ENCODE measurements around the gene UGT3A1.
"Not testable (repeated sequence)": the region's sequence is repeated elsewhere in the genome, so short reads cannot be mapped to it uniquely, and the experiment has no call there.

UGT3A1 gene

DNA sequence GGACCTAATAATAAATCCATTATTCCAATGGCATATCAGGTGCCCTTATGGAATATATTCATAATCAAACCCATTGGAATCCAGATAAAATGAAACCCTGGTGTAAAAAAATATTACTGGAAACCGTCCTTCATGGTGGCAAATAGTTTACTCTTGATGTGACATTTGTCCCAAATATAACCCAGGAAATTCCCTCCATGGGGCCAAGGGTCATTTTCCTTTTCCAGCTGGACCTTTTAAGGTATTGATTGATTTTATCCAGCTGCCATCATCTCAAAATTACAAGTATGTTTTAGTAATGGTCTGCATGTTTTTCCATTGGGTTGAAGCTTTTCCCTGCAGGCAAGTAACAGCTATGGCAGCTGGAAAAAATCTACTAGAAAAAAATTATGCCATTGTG lies 8.4 kb upstream of the UGT3A1 start:
- no peaks in the 10 kb centered on the region for H3K9me3 ChIP-seq (ENCODE audit: control insufficient read depth in 5 of 5, low read length in 5 of 5)

GRCh38 chr5:35996076-35996475 lies 4.9 kb upstream of the UGT3A1 start:
- no peak overlapping the region for H3K27ac ChIP-seq (ENCODE audit: low read depth, low read length)
- H3K4me3 ChIP-seq (ENCODE audit: low read depth in 1 of 5, low read length in 5 of 5), result no peak overlapping the region
- no peak overlapping the region for H3K9ac ChIP-seq (ENCODE audit: low read length in 5 of 5)
- peaks cover 0 to 6% (median 4%) of the 10 kb centered on the region in 5 donors for H3K27me3 ChIP-seq (ENCODE audit: control insufficient read depth in 5 of 5, insufficient read depth in 4 of 5, low read length in 5 of 5)
- no peaks in the 10 kb centered on the region for H3K9me3 ChIP-seq (ENCODE audit: control insufficient read depth in 5 of 5, low read length in 5 of 5)
- no peaks in the 10 kb centered on the region for H3K4me1 ChIP-seq (ENCODE audit: control insufficient read depth in 5 of 5, insufficient read depth in 5 of 5, low read length in 5 of 5)
- no peaks in the 10 kb centered on the region for H3K36me3 ChIP-seq (ENCODE audit: control insufficient read depth in 5 of 5, insufficient read depth in 5 of 5, low read length in 5 of 5)

More for the DNA sequence above, 8.4 kb upstream of the UGT3A1 start:
- no peaks in the 10 kb centered on the region for H3K4me1 ChIP-seq (ENCODE audit: control insufficient read depth in 5 of 5, insufficient read depth in 5 of 5, low read length in 5 of 5)
- no peak overlapping the region for H3K27ac ChIP-seq (ENCODE audit: low read depth, low read length)
- no peak overlapping the region for H3K4me3 ChIP-seq (ENCODE audit: low read depth in 1 of 5, low read length in 5 of 5)
- H3K9ac ChIP-seq (ENCODE audit: low read length in 5 of 5), result no peak overlapping the region
- no peaks in the 10 kb centered on the region for H3K36me3 ChIP-seq (ENCODE audit: control insufficient read depth in 5 of 5, insufficient read depth in 5 of 5, low read length in 5 of 5)
- H3K27me3 ChIP-seq (ENCODE audit: control insufficient read depth in 5 of 5, insufficient read depth in 4 of 5, low read length in 5 of 5), result no peaks in the 10 kb centered on the region

GRCh38 chr5:35990520-35990919 lies 670 bp downstream of the UGT3A1 start:
- H3K4me1 ChIP-seq (ENCODE audit: control insufficient read depth in 5 of 5, insufficient read depth in 5 of 5, low read length in 5 of 5), result no peaks in the 10 kb centered on the region
- H3K27ac ChIP-seq (ENCODE audit: low read depth, low read length), result no peak overlapping the region
- no peak overlapping the region for H3K4me3 ChIP-seq (ENCODE audit: low read depth in 1 of 5, low read length in 5 of 5)
- H3K36me3 ChIP-seq (ENCODE audit: control insufficient read depth in 5 of 5, insufficient read depth in 5 of 5, low read length in 5 of 5), result no peaks in the 10 kb centered on the region
- H3K9ac ChIP-seq (ENCODE audit: low read length in 5 of 5), result no peak overlapping the region
- H3K9me3 ChIP-seq (ENCODE audit: control insufficient read depth in 5 of 5, low read length in 5 of 5), result peaks cover 0 to 2% (median 0%) of the 10 kb centered on the region in 5 donors
- H3K27me3 ChIP-seq (ENCODE audit: control insufficient read depth in 5 of 5, insufficient read depth in 4 of 5, low read length in 5 of 5), result peaks cover 0 to 13% (median 6%) of the 10 kb centered on the region in 5 donors

DNA sequence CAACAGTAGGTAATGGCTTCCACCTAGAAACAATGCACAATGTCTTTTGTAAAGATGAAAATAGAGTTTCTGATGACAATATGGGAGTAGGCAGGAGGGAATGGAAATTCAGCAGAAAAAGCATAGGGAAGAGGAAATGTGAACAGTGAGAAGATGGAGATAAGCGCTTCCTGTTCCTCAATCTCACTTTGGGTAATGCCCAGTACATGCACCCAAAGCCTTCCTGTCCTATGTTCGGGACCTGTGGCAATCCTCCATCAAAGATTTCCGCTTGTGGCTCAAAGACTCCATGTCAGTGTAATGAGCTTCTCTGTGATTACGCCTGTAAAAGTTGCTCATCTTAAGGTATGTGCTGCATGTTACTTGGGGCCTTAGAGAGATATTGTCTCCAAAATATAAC lies 2.7 kb downstream of the UGT3A1 start:
- no peaks in the 10 kb centered on the region for H3K4me1 ChIP-seq (ENCODE audit: control insufficient read depth in 5 of 5, insufficient read depth in 5 of 5, low read length in 5 of 5)
- no peaks in the 10 kb centered on the region for H3K36me3 ChIP-seq (ENCODE audit: control insufficient read depth in 5 of 5, insufficient read depth in 5 of 5, low read length in 5 of 5)
- no peak overlapping the region for H3K9ac ChIP-seq (ENCODE audit: low read length in 5 of 5)
- H3K9me3 ChIP-seq (ENCODE audit: control insufficient read depth in 5 of 5, low read length in 5 of 5), result peaks cover 0 to 2% (median 0%) of the 10 kb centered on the region in 5 donors
- no peak overlapping the region for H3K4me3 ChIP-seq (ENCODE audit: low read depth in 1 of 5, low read length in 5 of 5)
- no peak overlapping the region for H3K27ac ChIP-seq (ENCODE audit: low read depth, low read length)
- H3K27me3 ChIP-seq (ENCODE audit: control insufficient read depth in 5 of 5, insufficient read depth in 4 of 5, low read length in 5 of 5), result peaks cover 0 to 13% (median 6%) of the 10 kb centered on the region in 5 donors

- H3K27ac ChIP-seq (ENCODE audit: low read depth, low read length), result no peak overlapping the region
- peaks cover 0 to 13% (median 6%) of the 10 kb centered on the region in 5 donors for H3K27me3 ChIP-seq (ENCODE audit: control insufficient read depth in 5 of 5, insufficient read depth in 4 of 5, low read length in 5 of 5)
- no peaks in the 10 kb centered on the region for H3K36me3 ChIP-seq (ENCODE audit: control insufficient read depth in 5 of 5, insufficient read depth in 5 of 5, low read length in 5 of 5)
These were observed 3.4 kb downstream of the UGT3A1 start for GRCh38 chr5:35987776-35988175.

GRCh38 chr5:35979715-35980114 lies 11.5 kb downstream of the UGT3A1 start:
- peaks cover 0 to 8% (median 0%) of the 10 kb centered on the region in 5 donors for H3K9me3 ChIP-seq (ENCODE audit: control insufficient read depth in 5 of 5, low read length in 5 of 5)
- no peak overlapping the region for H3K27ac ChIP-seq (ENCODE audit: low read depth, low read length)
- H3K27me3 ChIP-seq (ENCODE audit: control insufficient read depth in 5 of 5, insufficient read depth in 4 of 5, low read length in 5 of 5), result no peaks in the 10 kb centered on the region
- H3K4me1 ChIP-seq (ENCODE audit: control insufficient read depth in 5 of 5, insufficient read depth in 5 of 5, low read length in 5 of 5), result no peaks in the 10 kb centered on the region
- H3K9ac ChIP-seq (ENCODE audit: low read length in 5 of 5), result no peak overlapping the region
- no peak overlapping the region for H3K4me3 ChIP-seq (ENCODE audit: low read depth in 1 of 5, low read length in 5 of 5)
- H3K36me3 ChIP-seq (ENCODE audit: control insufficient read depth in 5 of 5, insufficient read depth in 5 of 5, low read length in 5 of 5), result no peaks in the 10 kb centered on the region

More at GRCh38 chr5:35987776-35988175, 3.4 kb downstream of the UGT3A1 start:
- Histone ChIP-seq H3K9me3 (ENCODE audit: control insufficient read depth in 5 of 5, low read length in 5 of 5) (peaks cover 0 to 2% (median 0%) of the 10 kb centered on the region in 5 donors), H3K9ac (ENCODE audit: low read length in 5 of 5) (no peak overlapping the region), H3K4me1 (ENCODE audit: control insufficient read depth in 5 of 5, insufficient read depth in 5 of 5, low read length in 5 of 5) (no peaks in the 10 kb centered on the region), H3K4me3 (ENCODE audit: low read depth in 1 of 5, low read length in 5 of 5) (no peak overlapping the region)

DNA sequence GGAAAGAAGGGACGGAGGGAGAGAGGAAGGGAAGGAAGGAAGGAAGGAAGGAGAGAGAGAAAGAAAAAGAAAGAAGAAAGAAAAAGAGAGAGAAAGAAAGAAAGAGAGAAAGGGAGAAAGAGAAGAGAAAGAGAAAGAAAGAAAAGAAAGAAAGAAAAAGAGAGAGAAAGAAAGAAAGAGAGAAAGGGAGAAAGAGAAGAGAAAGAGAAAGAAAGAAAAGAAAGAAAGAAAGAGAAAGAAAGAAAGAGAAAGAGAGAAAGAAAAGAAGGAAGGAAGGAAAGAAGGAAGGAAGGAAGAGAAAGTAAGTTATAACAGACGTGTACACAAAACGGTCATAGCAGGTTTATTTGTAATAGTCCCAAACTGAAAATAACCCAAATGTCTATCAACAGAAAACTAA lies 14.3 kb downstream of the UGT3A1 start:
- not testable (repeated sequence) for H3K36me3 ChIP-seq (ENCODE audit: control insufficient read depth in 5 of 5, insufficient read depth in 5 of 5, low read length in 5 of 5); H3K4me3 ChIP-seq (ENCODE audit: low read depth in 1 of 5, low read length in 5 of 5)

GRCh38 chr5:35974570-35974969 lies 16.6 kb downstream of the UGT3A1 start:
- H3K27me3 ChIP-seq (ENCODE audit: control insufficient read depth in 5 of 5, insufficient read depth in 4 of 5, low read length in 5 of 5), result no peaks in the 10 kb centered on the region
- H3K4me3 ChIP-seq (ENCODE audit: low read depth in 1 of 5, low read length in 5 of 5), result no peak overlapping the region
- H3K9me3 ChIP-seq (ENCODE audit: control insufficient read depth in 5 of 5, low read length in 5 of 5), result no peaks in the 10 kb centered on the region
- no peak overlapping the region for H3K9ac ChIP-seq (ENCODE audit: low read length in 5 of 5)
- no peaks in the 10 kb centered on the region for H3K4me1 ChIP-seq (ENCODE audit: control insufficient read depth in 5 of 5, insufficient read depth in 5 of 5, low read length in 5 of 5)
- no peaks in the 10 kb centered on the region for H3K36me3 ChIP-seq (ENCODE audit: control insufficient read depth in 5 of 5, insufficient read depth in 5 of 5, low read length in 5 of 5)
- H3K27ac ChIP-seq (ENCODE audit: low read depth, low read length), result no peak overlapping the region

More for the DNA sequence above, 14.3 kb downstream of the UGT3A1 start:
- H3K27me3 ChIP-seq (ENCODE audit: control insufficient read depth in 5 of 5, insufficient read depth in 4 of 5, low read length in 5 of 5); H3K27ac ChIP-seq (ENCODE audit: low read depth, low read length); H3K9me3 ChIP-seq (ENCODE audit: control insufficient read depth in 5 of 5, low read length in 5 of 5); H3K4me1 ChIP-seq (ENCODE audit: control insufficient read depth in 5 of 5, insufficient read depth in 5 of 5, low read length in 5 of 5); H3K9ac ChIP-seq (ENCODE audit: low read length in 5 of 5): not testable (repeated sequence)

GRCh38 chr5:35971878-35972210 lies 19.3 kb downstream of the UGT3A1 start:
- no peaks in the 10 kb centered on the region for H3K9me3 ChIP-seq (ENCODE audit: control insufficient read depth in 5 of 5, low read length in 5 of 5)
- H3K4me1 ChIP-seq (ENCODE audit: control insufficient read depth in 5 of 5, insufficient read depth in 5 of 5, low read length in 5 of 5), result no peaks in the 10 kb centered on the region
- H3K27me3 ChIP-seq (ENCODE audit: control insufficient read depth in 5 of 5, insufficient read depth in 4 of 5, low read length in 5 of 5), result no peaks in the 10 kb centered on the region
- H3K9ac ChIP-seq (ENCODE audit: low read length in 5 of 5), result no peak overlapping the region
- no peaks in the 10 kb centered on the region for H3K36me3 ChIP-seq (ENCODE audit: control insufficient read depth in 5 of 5, insufficient read depth in 5 of 5, low read length in 5 of 5)
- no peak overlapping the region for H3K4me3 ChIP-seq (ENCODE audit: low read depth in 1 of 5, low read length in 5 of 5)
- H3K27ac ChIP-seq (ENCODE audit: low read depth, low read length), result no peak overlapping the region

DNA sequence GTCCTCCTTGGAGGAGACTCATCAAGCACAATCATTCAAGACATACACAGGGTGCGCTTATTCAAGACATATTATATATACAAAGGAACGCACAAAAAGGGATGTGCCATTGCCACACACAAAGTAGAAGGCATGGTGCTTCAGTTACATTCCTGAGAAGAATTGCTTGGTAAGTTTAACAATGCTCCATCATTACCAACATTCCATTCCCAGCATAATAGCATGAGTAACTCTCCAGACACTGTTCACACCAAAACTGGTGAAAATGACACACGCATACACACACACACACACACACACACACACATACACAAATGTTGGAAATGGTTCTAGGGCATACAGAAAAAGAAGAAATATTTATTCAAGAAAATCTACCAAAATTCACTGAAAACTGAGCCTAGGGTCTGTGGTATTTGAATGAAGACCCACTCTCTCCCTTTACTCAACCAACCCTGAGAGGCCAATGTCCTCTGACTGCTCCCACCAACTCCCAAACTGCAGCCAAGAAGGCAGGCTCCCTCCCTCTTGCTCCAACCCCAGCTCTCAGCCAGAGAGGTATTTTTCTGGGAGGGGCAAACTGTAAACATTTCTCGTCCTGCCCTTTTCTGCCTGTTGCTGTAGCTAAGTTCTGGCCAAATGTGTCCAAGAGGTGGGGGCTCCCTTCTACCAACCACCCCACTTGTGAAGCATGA lies 19.9 kb downstream of the UGT3A1 start:
- H3K9me3 ChIP-seq (ENCODE audit: control insufficient read depth in 5 of 5, low read length in 5 of 5), result no peaks in the 10 kb centered on the region
- H3K4me3 ChIP-seq (ENCODE audit: low read depth in 1 of 5, low read length in 5 of 5), result no peak overlapping the region
- no peak overlapping the region for H3K27ac ChIP-seq (ENCODE audit: low read depth, low read length)
- H3K27me3 ChIP-seq (ENCODE audit: control insufficient read depth in 5 of 5, insufficient read depth in 4 of 5, low read length in 5 of 5), result no peaks in the 10 kb centered on the region
- no peaks in the 10 kb centered on the region for H3K36me3 ChIP-seq (ENCODE audit: control insufficient read depth in 5 of 5, insufficient read depth in 5 of 5, low read length in 5 of 5)
- H3K4me1 ChIP-seq (ENCODE audit: control insufficient read depth in 5 of 5, insufficient read depth in 5 of 5, low read length in 5 of 5), result no peaks in the 10 kb centered on the region
- H3K9ac ChIP-seq (ENCODE audit: low read length in 5 of 5), result no peak overlapping the region

Data from subcutaneous abdominal adipose tissue (tissue), 5 donors.